Measurements from ENCODE around the gene STAT6.
"Not testable (repeated sequence)": the region's sequence is repeated elsewhere in the genome, so short reads cannot be mapped to it uniquely, and the experiment has no call there.

Gene STAT6

GRCh38 chr12:57127101-57127725, 16.1 kb upstream of the STAT6 start:
- peak; percentile 85 for DNase-seq (ENCODE audit: low spot score)

- no peak for DNase-seq (ENCODE audit: low spot score)
These were observed 15.4 kb upstream of the STAT6 start for GRCh38 chr12:57126561-57126960.

- DNase-seq (ENCODE audit: low spot score): no peak
These were observed 14.9 kb upstream of the STAT6 start for GRCh38 chr12:57126061-57126460.

GRCh38 chr12:57124261-57124877, 13.2 kb upstream of the STAT6 start:
- peak; percentile 65 for DNase-seq (ENCODE audit: low spot score)

GRCh38 chr12:57123813-57124212, 12.7 kb upstream of the STAT6 start:
- no peak for DNase-seq (ENCODE audit: low spot score)

GRCh38 chr12:57120718-57121117, 9.6 kb upstream of the STAT6 start:
- DNase-seq (ENCODE audit: low spot score): not testable (repeated sequence)

- no peak for DNase-seq (ENCODE audit: low spot score)
These were observed 8.3 kb upstream of the STAT6 start for GRCh38 chr12:57119294-57120085.

- no peak for DNase-seq (ENCODE audit: low spot score)
These were observed 7.6 kb upstream of the STAT6 start for GRCh38 chr12:57118711-57119271.

GRCh38 chr12:57116580-57117281, 5.6 kb upstream of the STAT6 start:
- no peak for DNase-seq (ENCODE audit: low spot score)

- no peak for DNase-seq (ENCODE audit: low spot score)
These were observed 1.5 kb upstream of the STAT6 start for GRCh38 chr12:57112492-57113294.

GRCh38 chr12:57110104-57111030, 795 bp downstream of the STAT6 start:
- no peak for DNase-seq (ENCODE audit: low spot score)

GRCh38 chr12:57109207-57110103, 1.7 kb downstream of the STAT6 start:
- DNase-seq (ENCODE audit: low spot score): no peak

- no peak for DNase-seq (ENCODE audit: low spot score)
These were observed 3.6 kb downstream of the STAT6 start for GRCh38 chr12:57107456-57108155.

- no peak for DNase-seq (ENCODE audit: low spot score)
These were observed 5.0 kb downstream of the STAT6 start for GRCh38 chr12:57106021-57106708.

- DNase-seq (ENCODE audit: low spot score): no peak
These were observed 6.0 kb downstream of the STAT6 start for GRCh38 chr12:57105011-57105753.

- DNase-seq (ENCODE audit: low spot score): no peak
These were observed 6.8 kb downstream of the STAT6 start for GRCh38 chr12:57104292-57104910.

- no peak for DNase-seq (ENCODE audit: low spot score)
These were observed 7.3 kb downstream of the STAT6 start for GRCh38 chr12:57103856-57104255.
